HG02642 (cell line): Measurements from ENCODE around the gene RNF144A.
A peak's percentile ranks its signal among the peaks of the same experiment; 100 is the strongest.

Experiments used
- ATAC-seq: cut with Tn5 transposase; IDR thresholded peaks from one replicate; pipeline ENCODE4 v1.9.1; 2021; ENCODE audit warnings: mild to moderate bottlenecking; ENCODE audit not compliant: unreplicated experiment, poor library complexity

RNF144A gene

GRCh38 chr2:6945087-6945813 is 28.0 kb downstream of the RNF144A start:
- ATAC-seq: peak; percentile 86

GRCh38 chr2:6945821-6946220 is 28.6 kb downstream of the RNF144A start:
- peak; percentile 6 for ATAC-seq

GRCh38 chr2:6946722-6947121 is 29.5 kb downstream of the RNF144A start:
- ATAC-seq: no peak

GRCh38 chr2:6947929-6948676 is 30.9 kb downstream of the RNF144A start:
- no peak for ATAC-seq

- no peak for ATAC-seq
Observed at GRCh38 chr2:6948677-6949351, 31.6 kb downstream of the RNF144A start.

- ATAC-seq: no peak
Observed at GRCh38 chr2:6951046-6951445, 33.8 kb downstream of the RNF144A start.

- no peak for ATAC-seq
Observed at GRCh38 chr2:6952101-6952500, 34.9 kb downstream of the RNF144A start.

- ATAC-seq: no peak
Observed at GRCh38 chr2:6954586-6954985, 37.4 kb downstream of the RNF144A start.

- ATAC-seq: no peak
Observed at GRCh38 chr2:6955511-6956136, 38.4 kb downstream of the RNF144A start.

GRCh38 chr2:6956566-6956965 is 39.4 kb downstream of the RNF144A start:
- no peak for ATAC-seq

GRCh38 chr2:6957031-6957714 is 40.0 kb downstream of the RNF144A start:
- ATAC-seq: no peak

- ATAC-seq: no peak
Observed at GRCh38 chr2:6957910-6958615, 40.9 kb downstream of the RNF144A start.

- ATAC-seq: no peak
Observed at GRCh38 chr2:6958616-6959235, 41.5 kb downstream of the RNF144A start.

GRCh38 chr2:6959751-6960150 is 42.5 kb downstream of the RNF144A start:
- ATAC-seq: no peak

- ATAC-seq: no peak
Observed at GRCh38 chr2:6960659-6961058, 43.4 kb downstream of the RNF144A start.

GRCh38 chr2:6963727-6964126 is 46.5 kb downstream of the RNF144A start:
- ATAC-seq: no peak

- ATAC-seq: no peak
Observed at GRCh38 chr2:6965071-6965795, 48.0 kb downstream of the RNF144A start.

GRCh38 chr2:6966446-6966940 is 49.3 kb downstream of the RNF144A start:
- no peak for ATAC-seq
